GM12801 (cell line): ENCODE results near the gene SPEF1.

ENCODE experiments used
- TF ChIP-seq, protein P1 (sequence below): IDR thresholded peaks from one replicate; pipeline ENCODE4 v1.5.1; 2011; ENCODE audit warnings: control low read depth; ENCODE audit not compliant: insufficient read length; ENCODE audit errors: extremely low read depth

The SPEF1 gene

DNA sequence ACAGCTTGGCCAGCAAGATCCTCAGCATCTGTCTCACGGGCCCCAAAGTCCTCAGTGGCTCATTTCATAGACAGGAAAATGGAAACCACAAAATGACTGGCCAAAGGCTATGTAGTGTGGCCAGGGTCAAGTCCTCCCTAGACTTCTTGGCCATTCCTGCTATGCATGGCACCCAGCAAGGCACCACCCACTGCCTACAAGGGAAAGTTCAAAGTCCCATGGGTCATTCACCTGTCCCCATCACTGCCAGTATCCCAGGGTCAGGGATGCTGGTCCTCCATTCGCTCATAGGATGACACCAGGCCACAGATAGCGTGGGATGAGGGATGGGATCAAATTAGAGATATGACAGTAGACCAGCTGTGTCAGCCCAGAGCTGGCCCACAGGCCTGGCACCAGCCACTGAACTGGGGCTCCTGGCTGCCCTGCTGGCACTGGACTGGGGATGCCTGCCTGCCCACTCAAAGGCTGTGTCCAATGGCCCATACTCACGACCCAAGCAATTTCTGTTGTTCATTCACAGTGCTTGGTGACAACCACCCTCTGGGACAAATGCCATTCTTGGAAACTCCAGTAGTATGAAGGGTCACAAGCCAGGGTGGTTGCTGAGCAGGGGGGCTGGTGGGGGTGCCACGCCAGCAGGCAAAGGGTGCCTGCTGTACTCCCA, 25.3 kb downstream of the SPEF1 start:
- TF ChIP-seq, protein P1, sequence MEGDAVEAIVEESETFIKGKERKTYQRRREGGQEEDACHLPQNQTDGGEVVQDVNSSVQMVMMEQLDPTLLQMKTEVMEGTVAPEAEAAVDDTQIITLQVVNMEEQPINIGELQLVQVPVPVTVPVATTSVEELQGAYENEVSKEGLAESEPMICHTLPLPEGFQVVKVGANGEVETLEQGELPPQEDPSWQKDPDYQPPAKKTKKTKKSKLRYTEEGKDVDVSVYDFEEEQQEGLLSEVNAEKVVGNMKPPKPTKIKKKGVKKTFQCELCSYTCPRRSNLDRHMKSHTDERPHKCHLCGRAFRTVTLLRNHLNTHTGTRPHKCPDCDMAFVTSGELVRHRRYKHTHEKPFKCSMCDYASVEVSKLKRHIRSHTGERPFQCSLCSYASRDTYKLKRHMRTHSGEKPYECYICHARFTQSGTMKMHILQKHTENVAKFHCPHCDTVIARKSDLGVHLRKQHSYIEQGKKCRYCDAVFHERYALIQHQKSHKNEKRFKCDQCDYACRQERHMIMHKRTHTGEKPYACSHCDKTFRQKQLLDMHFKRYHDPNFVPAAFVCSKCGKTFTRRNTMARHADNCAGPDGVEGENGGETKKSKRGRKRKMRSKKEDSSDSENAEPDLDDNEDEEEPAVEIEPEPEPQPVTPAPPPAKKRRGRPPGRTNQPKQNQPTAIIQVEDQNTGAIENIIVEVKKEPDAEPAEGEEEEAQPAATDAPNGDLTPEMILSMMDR = no peak

DNA sequence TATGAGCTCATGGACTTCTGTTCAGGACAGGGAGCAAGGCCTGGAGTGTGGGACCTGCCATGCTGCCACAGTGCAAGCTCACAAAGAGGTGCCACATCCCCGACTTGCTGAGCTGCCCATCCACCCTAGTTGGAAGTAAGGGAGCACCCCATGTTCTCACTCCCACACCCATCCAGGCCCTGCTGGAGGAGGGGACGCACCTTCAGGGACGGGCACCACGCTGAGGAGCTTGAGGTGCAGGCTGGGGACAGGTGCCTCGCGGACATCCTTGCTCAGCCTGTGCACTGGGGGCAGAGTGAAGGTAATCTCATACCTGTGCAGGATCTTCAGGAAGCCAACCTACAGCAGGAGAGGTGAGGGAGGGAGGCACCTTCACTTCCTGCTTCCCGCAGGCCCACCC, 26.0 kb downstream of the SPEF1 start:
- TF ChIP-seq, protein P1 = no peak

DNA sequence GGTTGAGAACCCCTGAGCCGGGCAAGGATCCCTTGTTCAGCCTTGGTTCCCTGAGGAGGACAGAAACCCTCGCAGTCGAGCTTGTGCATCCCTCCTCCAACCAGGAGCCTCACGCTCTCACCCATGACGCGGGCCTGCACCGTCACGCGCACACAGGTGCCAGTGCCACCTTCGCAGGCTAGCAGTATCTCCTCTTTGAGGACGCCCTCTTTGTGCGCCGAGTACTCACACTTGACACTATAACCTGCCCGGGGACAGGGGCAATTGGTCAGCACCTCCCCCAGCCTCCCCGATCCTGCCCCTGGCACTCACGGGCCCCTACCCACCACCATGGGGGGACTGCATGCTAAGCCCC, 27.0 kb downstream of the SPEF1 start:
- TF ChIP-seq, protein P1 = no peak

DNA sequence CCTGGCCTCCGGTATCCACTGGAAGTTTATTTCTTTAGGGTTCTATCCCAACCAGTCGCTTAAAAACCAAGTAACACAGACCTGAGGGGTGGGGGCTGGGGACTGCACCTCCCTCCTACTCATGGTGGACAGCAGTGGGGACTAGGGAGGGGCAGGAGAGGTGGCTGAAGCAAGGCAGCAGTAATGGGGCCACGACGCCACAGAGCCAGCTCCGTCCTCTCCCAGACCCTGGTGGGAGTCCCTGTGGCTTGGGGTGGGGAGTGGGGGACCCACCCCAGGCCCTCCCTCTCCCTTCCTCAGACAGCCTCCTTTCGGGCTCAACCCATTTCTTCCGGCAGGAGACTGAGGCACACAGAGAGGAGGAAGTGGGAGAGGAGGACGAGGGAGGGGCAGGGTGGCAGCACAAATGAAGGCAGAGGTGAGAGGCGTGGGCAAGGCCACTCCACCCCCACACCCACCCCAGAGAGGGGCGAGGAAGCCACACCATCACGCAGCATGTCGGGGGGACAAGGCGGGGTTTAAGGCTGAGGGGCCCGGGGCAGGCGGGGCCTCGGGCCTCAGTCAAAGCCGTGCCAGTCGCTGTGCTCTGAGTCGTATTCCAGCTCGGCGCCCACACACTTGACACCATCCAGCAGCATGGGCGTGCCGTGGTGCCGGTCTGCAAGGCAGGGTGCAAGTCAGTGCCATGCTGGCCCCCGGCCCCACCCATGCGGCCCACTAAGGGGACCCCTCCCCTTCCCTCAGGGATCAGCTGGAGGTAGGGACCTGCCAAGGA, 27.6 kb downstream of the SPEF1 start:
- TF ChIP-seq, protein P1 = no peak

DNA sequence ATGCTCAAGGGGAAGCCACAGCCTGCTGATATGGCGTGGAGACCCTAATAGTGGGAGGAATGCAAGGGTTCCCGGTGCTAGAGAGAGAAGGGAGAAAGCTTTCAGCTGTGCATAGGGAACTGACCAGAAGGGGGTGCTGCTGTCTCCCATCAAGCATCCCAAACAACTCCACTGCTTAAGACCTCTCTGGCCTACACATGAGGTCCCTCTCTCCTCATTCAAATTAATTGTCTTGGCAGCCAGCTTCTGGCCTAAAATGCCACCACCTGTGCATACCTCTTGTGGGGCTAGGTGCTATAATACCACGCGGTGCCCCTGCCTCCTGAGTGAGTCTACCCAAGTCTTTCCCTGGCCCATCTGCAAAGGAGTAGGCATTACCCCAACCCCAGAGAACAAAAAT, 28.1 kb downstream of the SPEF1 start:
- TF ChIP-seq, protein P1 = peak; percentile 4

DNA sequence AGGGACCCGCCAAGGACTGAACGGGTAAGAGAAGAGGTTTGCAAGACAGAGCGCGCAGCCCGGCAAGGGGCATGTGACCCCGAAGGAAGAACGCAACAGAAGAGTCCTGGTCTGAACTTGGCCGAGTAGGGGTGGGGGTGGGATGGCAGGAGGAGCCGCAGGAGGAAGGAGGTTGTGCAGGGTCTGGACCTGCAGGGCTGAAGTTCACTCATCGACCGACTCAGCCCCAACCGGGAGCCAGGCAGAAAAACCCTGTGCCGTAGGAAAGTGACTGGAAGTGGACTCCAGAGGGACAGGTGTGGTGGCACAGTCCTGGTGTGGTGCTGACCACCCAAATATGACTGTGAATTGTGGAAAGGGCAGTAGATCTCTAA, 28.9 kb downstream of the SPEF1 start:
- TF ChIP-seq, protein P1 = no peak

DNA sequence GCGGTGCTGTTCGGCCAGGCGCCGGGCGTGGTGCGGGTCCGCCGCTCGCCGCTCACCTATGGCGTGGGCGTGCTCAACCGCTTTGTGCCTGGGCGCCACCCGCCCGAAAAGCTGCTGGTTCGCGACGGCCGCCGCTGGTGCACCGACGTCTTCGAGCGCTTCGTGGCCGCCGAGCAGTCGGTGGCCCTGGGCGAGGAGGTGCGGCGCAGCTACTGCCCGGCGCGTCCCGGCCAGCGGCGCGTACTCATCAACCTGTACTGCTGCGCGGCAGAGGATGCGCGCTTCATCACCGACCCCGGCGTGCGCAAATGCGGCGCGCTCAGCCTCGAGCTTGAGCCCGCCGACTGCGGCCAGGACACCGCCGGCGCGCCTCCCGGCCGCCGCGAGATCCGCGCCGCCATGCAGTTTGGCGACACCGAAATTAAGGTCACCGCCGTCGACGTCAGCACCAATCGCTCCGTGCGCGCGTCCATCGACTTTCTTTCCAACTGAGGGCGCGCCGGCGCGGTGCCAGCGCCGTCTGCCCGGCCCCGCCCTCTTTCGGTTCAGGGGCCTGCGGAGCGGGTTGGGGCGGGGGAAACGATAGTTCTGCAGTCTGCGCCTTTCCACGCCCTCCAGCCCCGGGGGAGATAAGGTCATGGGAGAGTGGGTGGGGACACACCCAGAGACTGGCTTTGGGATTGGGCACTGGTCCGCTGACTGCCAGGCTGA, 29.4 kb downstream of the SPEF1 start:
- TF ChIP-seq, protein P1 = no peak
